LNCAP (cell line): ENCODE results near the gene HHIP.

ENCODE experiments used
- CTCF ChIP-seq: fragments of 450-650 bp; IDR thresholded peaks from 2 replicates; pipeline ENCODE4 v1.5.1; 2017; ENCODE audit warnings: mild to moderate bottlenecking

Gene HHIP

GRCh38 chr4:144683516-144683915 is 37.6 kb downstream of the HHIP start:
- no peak for TF ChIP-seq CTCF

GRCh38 chr4:144685911-144686310 is 40.0 kb downstream of the HHIP start:
- TF ChIP-seq CTCF, result no peak

GRCh38 chr4:144686921-144687320 is 41.0 kb downstream of the HHIP start:
- no peak for TF ChIP-seq CTCF

- no peak for TF ChIP-seq CTCF
Observed at GRCh38 chr4:144687466-144687865, 41.5 kb downstream of the HHIP start.

- TF ChIP-seq CTCF, result no peak
Observed at GRCh38 chr4:144688035-144688569, 42.1 kb downstream of the HHIP start.

GRCh38 chr4:144689125-144689524 is 43.2 kb downstream of the HHIP start:
- TF ChIP-seq CTCF, result no peak

GRCh38 chr4:144695721-144696120 is 49.8 kb downstream of the HHIP start:
- no peak for TF ChIP-seq CTCF

GRCh38 chr4:144696376-144696775 is 50.4 kb downstream of the HHIP start:
- no peak for TF ChIP-seq CTCF
